Astrocyte (in vitro differentiated cells and primary cell): ENCODE results near the gene SWT1.

Experiments used
- CTCF ChIP-seq: IDR thresholded peaks from 2 replicates; pipeline ENCODE4 v1.5.1; 2011; ENCODE audit warnings: low read depth, mild to moderate bottlenecking, inconsistent platforms, low read length, moderate library complexity; ENCODE audit not compliant: insufficient read depth
- EZH2 ChIP-seq: IDR thresholded peaks from 2 replicates; pipeline ENCODE4 v1.6.1; 2012; ENCODE audit warnings: mild to moderate bottlenecking, low read length, inconsistent platforms; ENCODE audit not compliant: insufficient read depth

- TF ChIP-seq CTCF (no peak), EZH2 (no peak)
Measured at GRCh38 chr1:185159966-185160365, 3.0 kb downstream of the SWT1 start.
